Activated CD4-positive, alpha-beta T cell treated with anti-CD3 and anti-CD28 coated beads, Interleukin-2, amount 10 ng/mL, durations not matched to agents 24 days and 14 days (primary cell): ENCODE results near the gene RAPGEFL1. TPM values are rescaled to one million over a fixed set of nuclear protein-coding genes. Genes with fewer than 3 reads are reported as not detected.
"Not testable (repeated sequence)": the region's sequence is repeated elsewhere in the genome, so short reads cannot be mapped to it uniquely, and the experiment has no call there.

ENCODE experiments used
- DNase-seq: peaks from one replicate; pipeline ENCODE4 v3.0.0; 2022
- H3K27ac Mint-ChIP-seq: one replicate; pipeline ENCODE4 v1.8.0; 2022; ENCODE audit warnings: mild to moderate bottlenecking, mixed read lengths
- H3K27me3 Mint-ChIP-seq: one replicate; pipeline ENCODE4 v1.8.0; 2022; ENCODE audit warnings: mixed read lengths
- H3K36me3 Mint-ChIP-seq: one replicate; pipeline ENCODE4 v1.8.0; 2022; ENCODE audit warnings: low read depth, mild to moderate bottlenecking, mixed read lengths
- H3K4me1 Mint-ChIP-seq: one replicate; pipeline ENCODE4 v1.8.0; 2021; ENCODE audit warnings: mixed read lengths
- H3K4me3 Mint-ChIP-seq: one replicate; pipeline ENCODE4 v1.8.0; 2022; ENCODE audit warnings: mild to moderate bottlenecking, moderate library complexity, mixed read lengths
- H3K9me3 Mint-ChIP-seq: one replicate; pipeline ENCODE4 v1.8.0; 2021; ENCODE audit warnings: mixed read lengths
- intact Hi-C: fragments of 100-400 bp; cut with micrococcal nuclease; formaldehyde crosslinking; loops from one replicate; pipeline ENCODE4 v1.15.1; 2023
- total RNA-seq: library from RNA; stranded (reverse); gene quantifications from 2 replicates; pipeline ENCODE4 v1.2.3, GENCODE V29; 2022

RAPGEFL1 gene
- total RNA-seq, 1 donor from 2014 or later: 11.5 TPM

DNA sequence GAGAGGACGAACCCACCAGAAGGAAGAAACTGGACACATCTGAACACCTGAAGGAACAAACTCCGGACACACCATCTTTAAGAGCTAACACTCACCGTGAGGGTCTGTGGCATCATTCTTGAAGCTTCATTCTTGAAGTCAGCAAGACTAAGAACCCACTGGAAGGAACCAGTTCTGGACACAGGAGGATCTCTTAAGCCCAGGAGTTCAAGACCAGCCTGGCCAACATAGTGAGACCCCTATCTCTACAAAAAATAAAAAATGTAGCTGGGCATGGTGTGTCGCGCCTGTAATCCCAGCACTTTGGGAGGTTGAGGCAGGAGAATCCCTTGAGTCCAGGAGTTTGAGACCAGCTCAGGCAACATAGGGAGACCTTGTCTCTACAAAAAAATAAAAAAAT lies 21.3 kb downstream of the RAPGEFL1 start:
- no peak for DNase-seq
- Mint-ChIP-seq H3K27ac (no peak overlapping the region), H3K9me3 (no peaks in the 10 kb centered on the region), H3K4me1 (peaks cover 9% of the 10 kb centered on the region), H3K4me3 (peak overlapping the region; percentile 40), H3K27me3 (peaks cover 8% of the 10 kb centered on the region), H3K36me3 (peaks cover 3% of the 10 kb centered on the region)
- intact Hi-C loops: loop anchor here (10.0 kb wide), 1 partner anchor 184 kb away; the partner anchor contains the start of gene CSF3

DNA sequence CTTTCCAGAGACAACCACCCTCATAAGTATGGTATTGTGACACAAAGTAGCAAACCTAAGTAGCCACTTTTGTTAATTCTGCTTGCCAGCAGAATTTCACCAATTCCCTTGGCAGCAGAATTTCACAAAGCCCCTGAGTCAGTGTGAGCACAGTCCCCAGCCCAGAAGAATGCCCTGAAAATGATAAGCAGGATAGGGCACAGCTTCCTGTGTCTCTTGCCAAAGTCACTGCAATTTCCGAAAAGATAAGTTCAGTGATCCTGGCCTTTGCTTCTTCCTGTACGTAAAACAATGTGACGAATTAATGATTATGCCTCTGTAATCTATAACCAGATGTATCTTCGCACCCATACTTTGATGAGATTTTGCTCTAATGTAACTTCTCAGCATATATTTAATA lies 25.9 kb downstream of the RAPGEFL1 start:
- intact Hi-C loops: no loop called here
- H3K36me3 Mint-ChIP-seq: no peaks in the 10 kb centered on the region
- no peak overlapping the region for H3K27ac Mint-ChIP-seq
- no peak overlapping the region for H3K4me3 Mint-ChIP-seq
- no peak for DNase-seq
- peaks cover 14% of the 10 kb centered on the region for H3K27me3 Mint-ChIP-seq
- H3K4me1 Mint-ChIP-seq: peaks cover 6% of the 10 kb centered on the region
- no peaks in the 10 kb centered on the region for H3K9me3 Mint-ChIP-seq

DNA sequence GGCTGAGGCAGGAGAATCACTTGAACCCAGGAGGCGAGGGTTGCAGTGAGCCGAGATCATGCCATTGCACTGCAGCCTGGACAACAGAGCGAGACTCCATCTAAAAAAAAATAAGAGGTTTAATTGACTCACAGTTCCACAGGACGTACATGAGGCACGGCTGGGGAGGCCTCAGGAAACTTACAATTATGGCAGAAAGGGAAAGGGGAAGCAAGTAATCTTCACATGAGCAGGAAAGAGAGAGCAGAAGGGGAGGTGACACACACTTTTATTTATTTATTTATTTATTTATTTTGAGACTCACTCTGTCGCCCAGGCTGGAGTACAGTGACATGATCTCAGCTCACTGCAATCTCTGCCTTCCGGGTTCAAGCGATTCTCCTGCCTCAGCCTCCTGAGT lies 28.9 kb downstream of the RAPGEFL1 start:
- H3K36me3 Mint-ChIP-seq, H3K4me3 Mint-ChIP-seq, H3K27ac Mint-ChIP-seq, H3K4me1 Mint-ChIP-seq, H3K9me3 Mint-ChIP-seq, DNase-seq, intact Hi-C loops: not testable (repeated sequence)
- peaks cover 19% of the 10 kb centered on the region for H3K27me3 Mint-ChIP-seq

DNA sequence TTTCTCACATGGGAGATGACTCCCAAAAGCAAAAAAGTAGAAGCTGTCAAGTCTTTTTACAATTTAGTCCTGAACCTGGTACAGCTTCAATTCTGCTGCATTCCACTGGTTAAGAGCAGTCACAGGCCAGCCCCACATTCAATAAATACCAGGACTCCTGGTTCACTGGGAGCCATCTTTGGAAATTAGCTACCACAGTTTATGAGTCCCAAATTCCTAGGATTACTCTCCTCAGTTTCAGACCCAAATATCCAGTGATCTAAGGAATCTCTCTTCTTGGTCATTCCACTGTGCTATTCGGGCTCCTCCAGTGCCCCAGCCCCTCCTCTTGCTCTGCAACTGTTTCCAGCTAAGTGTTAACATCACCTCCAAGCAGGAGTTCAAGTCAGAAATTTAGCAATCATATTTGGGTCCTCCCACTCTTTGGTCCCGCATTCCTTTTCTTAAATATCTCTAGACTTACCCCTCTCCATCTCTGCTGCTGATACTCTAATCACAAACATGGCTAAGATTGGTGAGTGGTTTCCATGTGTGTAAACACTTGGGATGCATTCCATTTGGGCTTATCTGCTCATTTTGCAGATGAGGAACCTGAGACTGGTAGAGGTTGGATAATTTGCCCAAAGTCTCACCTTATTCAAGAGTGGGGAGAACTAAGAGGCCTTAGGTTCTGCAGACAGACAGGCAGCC lies 32.3 kb downstream of the RAPGEFL1 start:
- Mint-ChIP-seq H3K27ac (no peak overlapping the region), H3K4me1 (no peaks in the 10 kb centered on the region), H3K27me3 (peaks cover 8% of the 10 kb centered on the region), H3K9me3 (no peaks in the 10 kb centered on the region), H3K4me3 (no peak overlapping the region), H3K36me3 (no peaks in the 10 kb centered on the region)
- DNase-seq: no peak
- intact Hi-C loops: no loop called here

- H3K36me3 Mint-ChIP-seq, intact Hi-C loops, H3K4me3 Mint-ChIP-seq, H3K9me3 Mint-ChIP-seq, H3K4me1 Mint-ChIP-seq, H3K27me3 Mint-ChIP-seq, DNase-seq, H3K27ac Mint-ChIP-seq: not testable (repeated sequence)
Observed at GRCh38 chr17:40213914-40214313, 36.6 kb downstream of the RAPGEFL1 start.

DNA sequence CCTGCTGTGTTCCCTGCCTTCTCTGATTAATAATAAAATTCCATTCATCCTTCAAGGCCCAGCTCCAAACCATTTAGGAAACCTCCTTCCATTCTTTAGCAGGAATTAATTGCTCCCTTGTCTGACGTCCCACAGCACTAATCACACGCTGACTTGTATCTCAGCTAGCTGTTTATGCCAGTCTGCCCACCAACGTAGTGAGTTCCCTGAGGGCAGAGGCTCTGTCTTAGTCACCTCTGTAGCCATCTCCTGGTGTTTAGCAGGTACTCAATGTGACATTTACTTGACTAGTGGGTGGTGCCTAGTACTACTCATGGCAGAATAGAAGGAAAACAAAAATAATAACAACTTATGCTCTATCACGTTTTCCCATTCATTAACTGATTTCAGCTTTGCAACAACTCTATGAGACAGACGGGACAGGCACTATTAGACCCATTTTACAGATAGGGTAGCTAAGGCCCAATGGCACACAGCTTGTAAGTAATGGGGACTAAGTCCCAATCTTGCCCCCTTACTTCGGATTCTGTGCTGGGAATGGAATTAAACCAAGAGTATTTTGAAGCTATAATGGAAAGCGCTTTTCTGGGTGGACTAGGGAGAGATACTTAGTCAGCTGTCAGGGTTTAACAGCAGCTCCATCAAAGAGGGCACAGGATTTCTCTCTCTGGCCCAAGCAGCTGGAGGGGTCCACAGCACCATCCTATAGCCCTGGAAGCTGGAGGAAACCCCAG lies 40.9 kb downstream of the RAPGEFL1 start:
- H3K9me3 Mint-ChIP-seq: no peaks in the 10 kb centered on the region
- H3K4me3 Mint-ChIP-seq: peak overlapping the region; percentile 99
- peaks cover 11% of the 10 kb centered on the region for H3K36me3 Mint-ChIP-seq
- H3K4me1 Mint-ChIP-seq: peaks cover 22% of the 10 kb centered on the region
- intact Hi-C loops: loop anchor here (2.0 kb wide), 1 partner anchor 105 kb away; no protein-coding TSS in a partner anchor
- no peak for DNase-seq
- H3K27me3 Mint-ChIP-seq: no peaks in the 10 kb centered on the region
- H3K27ac Mint-ChIP-seq: peak overlapping the region; percentile 100

- H3K36me3 Mint-ChIP-seq: peaks cover 13% of the 10 kb centered on the region
- peak within 1 kb of the TSS; percentile 100 for H3K27ac Mint-ChIP-seq
- peak within 1 kb of the TSS; percentile 99 for H3K4me3 Mint-ChIP-seq
- H3K4me1 Mint-ChIP-seq: peaks cover 24% of the 10 kb centered on the region
- H3K27me3 Mint-ChIP-seq: no peaks in the 10 kb centered on the region
- intact Hi-C loops: loop anchor here (1.0 to 2.0 kb wide), 2 partner anchors 68 to 106 kb away; partner anchors contain the start of gene CDC6
- no peaks in the 10 kb centered on the region for H3K9me3 Mint-ChIP-seq
- peak; percentile 99 for DNase-seq
Observed at GRCh38 chr17:40218740-40219593, 41.7 kb downstream of the RAPGEFL1 start, which contains the start of gene WIPF2. TSS of gene WIPF2 (plus strand) at chr17:40219304. CDS start at chr17:40256460, 37,156 bp downstream.

GRCh38 chr17:40219594-40220338 lies 42.5 kb downstream of the RAPGEFL1 start:
- H3K4me1 Mint-ChIP-seq: peaks cover 27% of the 10 kb centered on the region
- intact Hi-C loops: loop anchor here (1.0 to 2.0 kb wide), 2 partner anchors 68 to 107 kb away; partner anchors contain the start of gene CDC6
- DNase-seq: peak; percentile 81
- no peaks in the 10 kb centered on the region for H3K9me3 Mint-ChIP-seq
- H3K27me3 Mint-ChIP-seq: no peaks in the 10 kb centered on the region
- H3K27ac Mint-ChIP-seq: peak overlapping the region; percentile 93
- H3K4me3 Mint-ChIP-seq: peak overlapping the region; percentile 99
- H3K36me3 Mint-ChIP-seq: peaks cover 17% of the 10 kb centered on the region

DNA sequence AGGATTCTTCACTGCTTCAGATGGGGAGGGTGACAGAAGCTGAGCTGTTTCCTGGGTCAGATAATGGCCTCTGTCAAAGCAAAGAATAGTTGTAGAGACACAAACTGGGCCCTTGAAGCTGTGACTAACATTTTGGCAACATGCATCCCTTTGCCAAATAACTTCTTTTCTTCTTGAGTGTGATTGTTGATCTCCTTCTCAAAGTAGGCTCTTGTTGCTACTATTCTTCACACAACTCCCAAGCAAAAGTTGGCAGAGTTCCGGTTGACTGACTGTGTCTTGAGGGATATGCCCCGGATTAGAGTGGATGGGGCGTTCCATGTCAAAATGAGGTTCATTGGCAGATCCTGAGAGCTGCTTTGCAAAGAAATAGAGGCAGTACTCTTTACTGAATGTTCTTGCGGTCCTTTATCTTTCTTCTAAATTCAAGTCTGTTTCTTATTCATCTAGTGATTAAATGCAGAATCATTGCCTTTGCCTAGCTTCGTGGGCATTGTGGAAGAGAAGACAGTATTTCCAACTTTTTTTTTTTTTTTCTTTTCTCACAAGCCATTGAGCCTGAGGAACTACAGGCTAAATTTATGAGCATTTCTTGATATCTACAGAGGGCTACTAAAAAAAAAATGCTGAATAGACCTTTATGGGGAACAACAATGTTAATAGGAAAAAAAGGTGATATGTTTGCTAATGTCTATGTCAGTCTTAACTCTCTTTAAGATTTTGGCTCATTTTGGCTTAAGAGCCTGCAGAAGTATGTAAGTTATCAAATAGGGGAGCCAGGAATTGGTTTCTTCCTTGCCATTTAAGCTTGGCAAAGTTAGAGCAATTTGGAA lies 47.7 kb downstream of the RAPGEFL1 start:
- no peak for DNase-seq
- H3K4me1 Mint-ChIP-seq: peaks cover 18% of the 10 kb centered on the region
- no peaks in the 10 kb centered on the region for H3K27me3 Mint-ChIP-seq
- no peaks in the 10 kb centered on the region for H3K9me3 Mint-ChIP-seq
- intact Hi-C loops: no loop called here
- H3K4me3 Mint-ChIP-seq: no peak overlapping the region
- no peak overlapping the region for H3K27ac Mint-ChIP-seq
- H3K36me3 Mint-ChIP-seq: peaks cover 25% of the 10 kb centered on the region

- H3K27me3 Mint-ChIP-seq, intact Hi-C loops, H3K9me3 Mint-ChIP-seq: not testable (repeated sequence)
Observed at GRCh38 chr17:40229146-40229545, 51.9 kb downstream of the RAPGEFL1 start.

DNA sequence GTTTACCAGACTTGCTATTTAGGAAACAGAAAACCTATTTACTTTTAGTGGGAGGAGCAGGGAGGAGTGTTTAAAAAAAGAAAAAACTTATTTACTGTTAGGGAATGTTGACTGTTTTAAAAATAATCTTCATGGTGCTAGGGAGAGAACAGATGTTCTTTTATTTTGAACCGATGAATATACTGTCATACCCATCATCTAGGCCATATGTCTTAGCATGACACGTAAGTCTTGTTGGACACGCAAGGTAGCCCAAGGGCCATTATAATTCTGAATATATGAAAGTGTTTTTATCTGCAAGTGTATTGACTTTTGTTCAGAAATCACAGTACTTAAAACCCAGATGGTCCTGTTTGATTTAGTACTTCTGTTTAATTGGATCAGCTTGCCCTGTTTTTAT lies 53.4 kb downstream of the RAPGEFL1 start:
- DNase-seq: no peak
- Mint-ChIP-seq H3K4me3 (no peak overlapping the region), H3K27me3 (no peaks in the 10 kb centered on the region), H3K27ac (no peak overlapping the region), H3K4me1 (peaks cover 10% of the 10 kb centered on the region), H3K9me3 (no peaks in the 10 kb centered on the region), H3K36me3 (peaks cover 28% of the 10 kb centered on the region)
- intact Hi-C loops: no loop called here

More at GRCh38 chr17:40229146-40229545, 51.9 kb downstream of the RAPGEFL1 start:
- Mint-ChIP-seq H3K36me3 (peaks cover 27% of the 10 kb centered on the region), H3K4me1 (peaks cover 13% of the 10 kb centered on the region)
- H3K4me3 Mint-ChIP-seq, DNase-seq, H3K27ac Mint-ChIP-seq: not testable (repeated sequence)

GRCh38 chr17:40231928-40232327 lies 54.7 kb downstream of the RAPGEFL1 start:
- Mint-ChIP-seq H3K36me3 (peaks cover 28% of the 10 kb centered on the region), H3K4me1 (peaks cover 10% of the 10 kb centered on the region)
- H3K4me3 Mint-ChIP-seq, DNase-seq, H3K27me3 Mint-ChIP-seq, H3K27ac Mint-ChIP-seq, intact Hi-C loops, H3K9me3 Mint-ChIP-seq: not testable (repeated sequence)
